ENCODE measurements around the gene TMEM270. TPM values are rescaled to one million over a fixed set of nuclear protein-coding genes. Genes with fewer than 3 reads are reported as not detected.

The TMEM270 gene
- total RNA-seq, 2 experiments from 2014 or later: not detected

GRCh38 chr7:73905360-73905759 is 44.4 kb downstream of the TMEM270 start:
- Mint-ChIP-seq H3K27me3 (no peaks in the 10 kb centered on the region), H3K4me1 (ENCODE audit: low read depth) (no peaks in the 10 kb centered on the region)

GRCh38 chr7:73906874-73907273 is 45.9 kb downstream of the TMEM270 start:
- no peaks in the 10 kb centered on the region for H3K27me3 Mint-ChIP-seq
- DNase-seq (no peak), ATAC-seq (ENCODE audit: poor library complexity) (no peak)
- H3K9me3 Mint-ChIP-seq: no peaks in the 10 kb centered on the region
- no peak overlapping the region for H3K27ac ChIP-seq (ENCODE audit: low read depth in 1 of 2, low read length in 2 of 2)
- no peaks in the 10 kb centered on the region for H3K36me3 ChIP-seq (ENCODE audit: insufficient read depth, low read length)
- intact Hi-C loops (cut with DNase I, micrococcal nuclease): no loop called here
- no peaks in the 10 kb centered on the region for H3K4me1 ChIP-seq (ENCODE audit: insufficient read depth, low read length)
- no peak overlapping the region for H3K4me3 ChIP-seq (ENCODE audit: low read length)
- H3K27ac Mint-ChIP-seq: no peak overlapping the region
- TF ChIP-seq CTCF (IDR thresholded peaks at IDR 0.05): no peak
- ChIA-PET POLR2A (no interaction called here), CTCF (no interaction called here)
- H3K4me1 Mint-ChIP-seq (ENCODE audit: low read depth): no peaks in the 10 kb centered on the region
- no peak overlapping the region for H3K4me3 Mint-ChIP-seq
- no peaks in the 10 kb centered on the region for H3K9me3 ChIP-seq (ENCODE audit: control insufficient read depth in 1 of 2, insufficient read depth in 1 of 2, low read length in 2 of 2)
- H3K36me3 Mint-ChIP-seq (ENCODE audit: low read depth): no peaks in the 10 kb centered on the region
- H3K27me3 ChIP-seq (ENCODE audit: control insufficient read depth in 1 of 2, insufficient read depth in 2 of 2, low read length in 2 of 2): no peaks in the 10 kb centered on the region

More at GRCh38 chr7:73905360-73905759, 44.4 kb downstream of the TMEM270 start:
- DNase-seq (no peak), ATAC-seq (ENCODE audit: poor library complexity) (no peak)
- Histone ChIP-seq H3K4me3 (ENCODE audit: low read length) (no peak overlapping the region), H3K27ac (ENCODE audit: low read depth in 1 of 2, low read length in 2 of 2) (no peak overlapping the region), H3K27me3 (ENCODE audit: control insufficient read depth in 1 of 2, insufficient read depth in 2 of 2, low read length in 2 of 2) (no peaks in the 10 kb centered on the region), H3K36me3 (ENCODE audit: insufficient read depth, low read length) (no peaks in the 10 kb centered on the region), H3K4me1 (ENCODE audit: insufficient read depth, low read length) (no peaks in the 10 kb centered on the region), H3K9me3 (ENCODE audit: control insufficient read depth in 1 of 2, insufficient read depth in 1 of 2, low read length in 2 of 2) (no peaks in the 10 kb centered on the region)
- intact Hi-C loops (cut with DNase I, micrococcal nuclease): no loop called here
- POLR2A ChIA-PET: no interaction called here
- CTCF ChIA-PET: no interaction called here
- Mint-ChIP-seq H3K9me3 (no peaks in the 10 kb centered on the region), H3K4me3 (no peak overlapping the region), H3K27ac (no peak overlapping the region), H3K36me3 (ENCODE audit: low read depth) (no peaks in the 10 kb centered on the region)
- no peak for TF ChIP-seq CTCF (IDR thresholded peaks at IDR 0.05)

GRCh38 chr7:73907554-73908122 is 46.7 kb downstream of the TMEM270 start:
- no peak for TF ChIP-seq CTCF (IDR thresholded peaks at IDR 0.05)
- H3K9me3 ChIP-seq (ENCODE audit: control insufficient read depth in 1 of 2, insufficient read depth in 1 of 2, low read length in 2 of 2): no peaks in the 10 kb centered on the region
- Mint-ChIP-seq H3K9me3 (no peaks in the 10 kb centered on the region), H3K27me3 (no peaks in the 10 kb centered on the region), H3K4me1 (ENCODE audit: low read depth) (no peaks in the 10 kb centered on the region), H3K36me3 (ENCODE audit: low read depth) (no peaks in the 10 kb centered on the region), H3K27ac (no peak overlapping the region), H3K4me3 (no peak overlapping the region)
- no peaks in the 10 kb centered on the region for H3K4me1 ChIP-seq (ENCODE audit: insufficient read depth, low read length)
- ATAC-seq (ENCODE audit: poor library complexity) (no peak), DNase-seq (peak in 1 of 14 experiments; percentile 22)
- intact Hi-C loops (cut with DNase I, micrococcal nuclease): no loop called here
- POLR2A ChIA-PET: no interaction called here
- H3K36me3 ChIP-seq (ENCODE audit: insufficient read depth, low read length): no peaks in the 10 kb centered on the region
- H3K27me3 ChIP-seq (ENCODE audit: control insufficient read depth in 1 of 2, insufficient read depth in 2 of 2, low read length in 2 of 2): no peaks in the 10 kb centered on the region
- no peak overlapping the region for H3K27ac ChIP-seq (ENCODE audit: low read depth in 1 of 2, low read length in 2 of 2)
- CTCF ChIA-PET: no interaction called here
- H3K4me3 ChIP-seq (ENCODE audit: low read length): no peak overlapping the region

Measured in CD4-positive, alpha-beta T cell (primary cell).